IPS DF 6.9 (cell line): ENCODE data around the gene CNTN4.

ENCODE experiments used
- DNase-seq: peaks from one replicate; pipeline ENCODE4 v3.0.0-alpha.2; 2013; ENCODE audit warnings: low read depth, low spot score
- H3K27ac ChIP-seq: one replicate; pipeline ENCODE4 v1.5.1; 2013; ENCODE audit warnings: low read length, control low read depth
- H3K27me3 ChIP-seq: 2 replicates; pipeline ENCODE4 v1.6.1; 2013; ENCODE audit warnings: mild to moderate bottlenecking, low read length; ENCODE audit not compliant: control insufficient read depth, insufficient read depth
- H3K36me3 ChIP-seq: 2 replicates; pipeline ENCODE4 v1.6.1; 2013; ENCODE audit warnings: low read length; ENCODE audit not compliant: control insufficient read depth, insufficient read depth
- H3K4me1 ChIP-seq: 2 replicates; pipeline ENCODE4 v1.6.1; 2013; ENCODE audit warnings: low read length; ENCODE audit not compliant: control insufficient read depth, insufficient read depth
- H3K4me3 ChIP-seq: 2 replicates; pipeline ENCODE4 v1.5.1; 2013; ENCODE audit warnings: mild to moderate bottlenecking, low read length
- H3K9me3 ChIP-seq: 2 replicates; pipeline ENCODE4 v1.6.1; 2013; ENCODE audit warnings: low read length, inconsistent platforms; ENCODE audit not compliant: control insufficient read depth, insufficient read depth
- WGBS: extraction: QIAGEN DNeasy Blood & Tissue Kit; methylation state at CpG from one replicate; pipeline ENCODE4 v1.1.7; 2013; ENCODE audit warnings: mixed read lengths, missing lambda C conversion rate; ENCODE audit not compliant: insufficient read length, insufficient coverage; 5-methylcytosine and 5-hydroxymethylcytosine counted together

CNTN4 gene

DNA sequence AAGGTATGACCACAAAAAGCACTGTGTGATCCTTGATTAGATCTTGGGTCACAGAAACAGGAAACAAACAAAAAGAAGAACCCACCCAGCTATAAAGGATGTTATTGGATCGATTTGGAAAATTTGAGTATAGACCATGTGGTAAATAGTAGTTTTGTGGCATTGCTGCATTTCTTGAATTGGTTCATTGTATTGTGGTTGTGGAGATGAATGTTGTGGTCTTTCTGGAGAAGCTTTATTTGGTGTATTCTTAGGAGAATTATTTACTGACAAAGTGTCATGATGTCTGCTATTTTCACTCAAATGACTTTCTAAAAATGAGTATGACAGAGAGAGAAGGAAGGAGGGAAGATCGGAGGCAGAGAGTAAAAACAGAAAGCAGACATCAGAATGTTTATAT lies 406.2 kb downstream of the CNTN4 start:
- Histone ChIP-seq H3K4me3 (no peak overlapping the region), H3K36me3 (no peaks in the 10 kb centered on the region), H3K4me1 (no peaks in the 10 kb centered on the region), H3K9me3 (no peaks in the 10 kb centered on the region), H3K27me3 (no peaks in the 10 kb centered on the region), H3K27ac (no peak overlapping the region)
- no CpG with 5 or more reads among the region's 2 CpGs for WGBS
- DNase-seq, result no peak

DNA sequence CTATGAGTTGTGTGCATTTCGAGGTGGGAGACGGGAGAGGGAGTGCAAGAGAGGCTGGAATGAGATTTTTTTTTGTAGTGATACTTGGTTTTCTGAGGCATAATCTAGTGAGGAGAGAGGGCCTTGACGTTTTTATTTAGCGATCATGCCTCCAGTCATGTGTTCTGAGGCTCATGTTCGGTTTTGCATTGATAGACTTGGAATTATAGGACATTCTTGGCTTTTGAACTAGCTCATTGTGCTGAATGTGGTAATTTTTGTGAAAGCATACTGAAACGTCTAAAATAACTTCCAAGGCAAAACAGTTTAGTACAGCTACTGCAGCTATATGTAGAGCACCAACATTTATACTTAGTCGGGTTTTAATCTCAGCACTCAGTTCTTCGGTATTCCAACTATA lies 408.1 kb downstream of the CNTN4 start:
- no peak overlapping the region for H3K4me3 ChIP-seq
- no peaks in the 10 kb centered on the region for H3K36me3 ChIP-seq
- DNase-seq, result no peak
- no peak overlapping the region for H3K27ac ChIP-seq
- no peaks in the 10 kb centered on the region for H3K4me1 ChIP-seq
- WGBS, result no CpG with 5 or more reads among the region's 8 CpGs
- H3K27me3 ChIP-seq, result no peaks in the 10 kb centered on the region
- H3K9me3 ChIP-seq, result no peaks in the 10 kb centered on the region

DNA sequence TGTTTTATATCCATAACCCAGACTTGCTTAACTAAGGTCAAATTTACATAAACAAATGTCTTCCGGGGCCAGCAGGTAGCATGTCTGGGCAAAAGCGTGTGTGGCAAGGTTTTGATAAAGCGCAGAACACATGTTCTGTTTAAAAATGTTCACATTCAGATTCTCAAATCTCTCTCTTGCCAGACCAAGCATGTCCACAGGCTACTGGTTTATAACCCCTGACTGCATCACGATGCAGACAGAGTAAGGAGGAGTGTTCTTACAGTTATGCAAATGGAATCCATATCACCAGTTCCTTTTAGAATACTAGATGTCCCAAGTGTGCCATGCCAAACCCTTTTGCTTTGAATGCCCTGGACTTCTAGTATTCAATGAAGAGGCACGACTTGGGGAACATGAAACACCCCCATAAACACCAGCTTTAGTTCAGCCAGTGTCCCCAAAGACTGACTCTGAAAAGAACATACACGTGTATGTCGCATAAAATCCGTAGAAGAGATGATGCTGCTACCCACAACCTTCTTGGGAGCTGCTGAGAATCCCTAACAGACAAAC lies 412.0 kb downstream of the CNTN4 start:
- H3K27me3 ChIP-seq, result no peaks in the 10 kb centered on the region
- no peak for DNase-seq
- no peak overlapping the region for H3K27ac ChIP-seq
- no peaks in the 10 kb centered on the region for H3K4me1 ChIP-seq
- no peaks in the 10 kb centered on the region for H3K36me3 ChIP-seq
- no peaks in the 10 kb centered on the region for H3K9me3 ChIP-seq
- no peak overlapping the region for H3K4me3 ChIP-seq
- WGBS, result no CpG with 5 or more reads among the region's 8 CpGs

DNA sequence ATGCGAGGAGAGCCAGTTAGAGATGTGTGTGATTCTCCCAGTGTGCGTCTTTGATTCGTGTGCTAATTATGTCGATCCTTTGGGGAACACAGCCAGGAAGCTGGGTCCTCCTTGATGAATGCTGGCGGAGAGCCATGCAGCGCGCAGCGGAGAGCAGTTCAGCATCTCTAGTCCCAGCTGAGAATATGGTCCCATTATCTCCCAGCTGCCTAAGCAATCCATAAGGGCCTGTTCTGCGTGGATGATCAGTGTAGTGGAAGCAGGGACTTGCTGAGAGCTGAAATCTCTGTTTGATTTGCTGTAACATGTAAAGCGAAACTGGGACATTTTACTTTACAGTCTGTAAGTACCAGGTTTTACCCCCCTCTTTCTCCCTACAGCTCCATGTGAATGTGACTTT lies 412.7 kb downstream of the CNTN4 start:
- no CpG with 5 or more reads among the region's 10 CpGs for WGBS
- DNase-seq, result no peak
- no peak overlapping the region for H3K27ac ChIP-seq
- H3K27me3 ChIP-seq, result no peaks in the 10 kb centered on the region
- no peak overlapping the region for H3K4me3 ChIP-seq
- no peaks in the 10 kb centered on the region for H3K36me3 ChIP-seq
- H3K4me1 ChIP-seq, result no peaks in the 10 kb centered on the region
- no peaks in the 10 kb centered on the region for H3K9me3 ChIP-seq

DNA sequence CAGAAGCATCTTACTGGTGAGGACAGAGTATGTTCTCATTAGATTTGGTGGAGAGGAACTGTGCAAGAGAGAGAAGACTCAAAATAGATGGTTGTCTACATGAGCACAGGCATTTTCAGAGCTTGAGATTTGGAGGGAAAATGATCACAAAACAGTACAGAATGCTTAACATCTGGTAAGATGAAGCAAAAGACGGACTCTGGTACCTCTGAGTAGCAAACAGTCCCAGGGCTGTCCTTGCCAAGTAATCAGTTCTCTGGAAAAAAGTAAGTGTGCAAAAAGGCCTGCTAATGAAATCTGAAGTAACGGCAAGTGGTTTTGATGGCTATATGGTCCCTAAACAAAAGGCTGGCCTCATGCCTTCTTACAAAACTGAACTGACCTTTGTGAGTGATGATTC lies 414.2 kb downstream of the CNTN4 start:
- Histone ChIP-seq H3K4me3 (no peak overlapping the region), H3K4me1 (no peaks in the 10 kb centered on the region), H3K9me3 (no peaks in the 10 kb centered on the region), H3K27me3 (no peaks in the 10 kb centered on the region), H3K36me3 (no peaks in the 10 kb centered on the region), H3K27ac (no peak overlapping the region)
- no CpG with 5 or more reads among the region's 2 CpGs for WGBS
- DNase-seq, result no peak

DNA sequence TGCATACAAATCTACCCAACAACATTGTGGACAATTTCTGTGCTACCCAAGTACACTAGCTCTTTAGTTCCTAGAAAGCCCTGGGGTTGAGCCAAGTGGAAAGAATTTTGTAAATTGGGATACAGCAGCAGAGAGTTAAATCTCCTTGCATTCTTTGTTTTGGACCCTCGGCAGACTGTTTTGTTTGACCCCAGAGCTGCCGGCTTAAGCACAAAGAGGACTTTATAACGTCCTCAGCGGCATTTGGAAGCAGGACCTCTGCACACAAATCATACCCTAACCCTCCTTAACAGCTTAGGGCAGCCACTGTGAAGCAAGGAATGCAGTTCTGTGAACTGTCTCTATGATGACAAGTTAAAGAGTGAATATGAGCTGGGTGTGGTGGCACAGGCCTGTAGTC lies 415.3 kb downstream of the CNTN4 start:
- Histone ChIP-seq H3K36me3 (no peaks in the 10 kb centered on the region), H3K27me3 (no peaks in the 10 kb centered on the region), H3K9me3 (no peaks in the 10 kb centered on the region), H3K4me1 (no peaks in the 10 kb centered on the region), H3K27ac (no peak overlapping the region), H3K4me3 (no peak overlapping the region)
- no CpG with 5 or more reads among the region's 4 CpGs for WGBS
- no peak for DNase-seq

DNA sequence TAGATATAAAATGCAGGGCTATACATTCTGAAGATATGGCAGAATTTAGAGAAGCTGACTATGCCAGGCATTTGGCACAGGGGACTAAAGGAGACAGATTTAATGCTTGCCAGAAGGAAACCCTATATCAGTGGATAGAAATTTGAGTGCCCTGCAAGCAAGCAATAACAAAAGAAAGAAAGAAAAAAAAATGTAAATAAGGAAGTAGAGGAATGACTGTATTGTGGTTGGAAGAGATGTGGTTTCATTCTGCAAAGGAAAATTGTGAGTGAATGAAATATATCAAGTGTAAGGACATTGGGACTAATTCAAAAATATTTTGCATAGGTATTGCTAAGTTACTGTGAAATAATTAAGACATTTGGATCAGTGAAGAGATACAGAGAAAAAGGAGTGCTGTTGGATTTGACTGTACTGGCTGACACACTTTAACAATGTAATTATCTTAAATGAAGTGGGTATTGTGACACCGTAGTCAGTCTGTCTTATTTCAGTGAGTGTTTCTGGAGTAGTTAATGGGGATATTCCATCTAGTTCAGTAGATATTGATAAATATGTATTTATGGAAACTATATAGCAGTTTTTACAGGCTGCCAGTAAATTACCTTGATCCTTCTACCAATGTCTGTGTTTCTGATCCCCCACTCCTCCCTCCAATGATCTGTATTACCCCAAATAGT lies 418.2 kb downstream of the CNTN4 start:
- no peaks in the 10 kb centered on the region for H3K9me3 ChIP-seq
- no peak overlapping the region for H3K4me3 ChIP-seq
- H3K27me3 ChIP-seq, result no peaks in the 10 kb centered on the region
- no peaks in the 10 kb centered on the region for H3K36me3 ChIP-seq
- WGBS, result no CpG with 5 or more reads among the region's 1 CpG
- no peak overlapping the region for H3K27ac ChIP-seq
- DNase-seq, result no peak
- H3K4me1 ChIP-seq, result no peaks in the 10 kb centered on the region

DNA sequence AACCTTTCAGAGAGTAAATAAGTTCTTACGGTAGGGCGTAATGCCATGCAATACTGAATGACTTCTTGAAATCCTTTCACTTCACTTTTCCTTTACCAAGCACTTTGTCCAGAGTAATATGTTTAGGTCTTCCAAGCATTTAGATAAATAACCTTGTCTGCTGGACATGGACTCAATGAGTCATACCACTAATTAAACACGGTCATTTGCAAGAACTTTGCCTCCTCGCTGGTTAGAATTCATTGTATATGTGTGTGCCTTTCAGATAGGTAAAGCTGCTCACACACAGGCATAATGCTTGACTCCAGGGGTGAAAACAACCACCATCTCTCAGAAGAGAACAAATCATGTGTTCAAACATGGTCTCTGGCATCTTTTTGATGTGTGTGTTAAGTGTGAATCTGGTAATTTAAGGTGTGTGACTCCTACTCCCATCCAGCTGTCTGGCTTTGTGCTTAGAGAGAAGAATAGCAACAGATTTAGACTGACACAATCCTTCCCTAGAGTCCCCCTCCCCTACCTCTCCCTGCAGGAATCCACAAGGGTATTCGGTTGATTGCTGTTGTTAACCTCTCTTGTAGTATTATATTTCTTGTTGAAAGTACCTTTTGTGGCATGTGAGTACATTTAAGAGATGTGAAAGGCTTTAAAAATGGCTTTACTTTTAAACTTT lies 419.0 kb downstream of the CNTN4 start:
- no peaks in the 10 kb centered on the region for H3K9me3 ChIP-seq
- no peak overlapping the region for H3K4me3 ChIP-seq
- no peaks in the 10 kb centered on the region for H3K27me3 ChIP-seq
- no peaks in the 10 kb centered on the region for H3K36me3 ChIP-seq
- H3K27ac ChIP-seq, result no peak overlapping the region
- no peaks in the 10 kb centered on the region for H3K4me1 ChIP-seq
- DNase-seq, result no peak
- WGBS, result no CpG with 5 or more reads among the region's 5 CpGs

DNA sequence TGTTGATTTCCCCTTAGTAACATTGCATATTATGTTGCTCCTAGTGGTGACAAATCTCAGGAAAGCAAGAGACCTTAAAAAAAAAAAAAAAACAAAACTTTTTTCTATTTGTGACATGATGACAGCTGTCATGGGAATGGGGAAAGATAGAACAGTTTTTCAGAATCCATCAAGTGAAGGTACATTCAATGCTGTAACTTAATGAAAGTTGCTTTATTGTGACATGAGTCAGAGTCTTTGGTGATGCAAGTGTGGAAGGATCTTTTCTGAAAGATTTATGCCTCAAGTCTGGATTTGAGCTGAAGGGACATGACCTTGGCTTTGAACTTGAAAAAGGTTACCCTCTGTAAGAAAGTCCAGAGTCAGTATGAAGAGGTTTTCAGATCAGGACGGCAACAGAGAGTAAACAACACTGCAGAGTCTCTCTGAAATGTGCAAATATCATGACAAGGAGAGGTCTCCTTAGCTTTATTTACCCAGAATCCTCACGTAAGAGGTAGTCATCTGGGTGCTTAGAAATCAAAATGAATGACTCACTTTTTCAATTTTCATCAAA lies 424.7 kb downstream of the CNTN4 start:
- H3K36me3 ChIP-seq, result no peaks in the 10 kb centered on the region
- no CpG with 5 or more reads among the region's 2 CpGs for WGBS
- H3K4me1 ChIP-seq, result no peaks in the 10 kb centered on the region
- H3K27ac ChIP-seq, result no peak overlapping the region
- no peaks in the 10 kb centered on the region for H3K9me3 ChIP-seq
- DNase-seq, result no peak
- H3K4me3 ChIP-seq, result no peak overlapping the region
- no peaks in the 10 kb centered on the region for H3K27me3 ChIP-seq

DNA sequence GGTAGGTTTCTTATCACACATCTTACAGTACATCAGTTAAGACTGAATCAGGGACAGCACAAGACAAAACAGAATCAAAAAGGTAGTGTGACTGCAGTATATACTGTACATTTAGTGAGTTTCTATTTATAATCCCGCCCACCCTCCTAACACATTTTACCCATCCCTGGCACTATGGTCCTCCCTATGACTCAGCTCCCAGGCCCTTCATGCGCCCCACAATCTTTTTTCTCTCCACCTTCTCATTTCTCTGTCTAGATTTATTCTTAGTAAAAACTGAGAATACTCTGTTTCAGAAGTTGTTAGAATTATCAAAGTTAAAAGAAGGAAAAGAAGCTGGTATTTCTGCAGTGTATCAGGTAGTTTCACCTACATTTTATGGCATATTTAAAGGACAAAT lies 427.3 kb downstream of the CNTN4 start:
- no peak overlapping the region for H3K4me3 ChIP-seq
- H3K27ac ChIP-seq, result no peak overlapping the region
- H3K27me3 ChIP-seq, result no peaks in the 10 kb centered on the region
- H3K36me3 ChIP-seq, result no peaks in the 10 kb centered on the region
- DNase-seq, result no peak
- no CpG with 5 or more reads among the region's 2 CpGs for WGBS
- no peaks in the 10 kb centered on the region for H3K4me1 ChIP-seq
- no peaks in the 10 kb centered on the region for H3K9me3 ChIP-seq
